ENCODE measurements around the gene TBC1D17. TPM values are rescaled to one million over a fixed set of nuclear protein-coding genes. Genes with fewer than 3 reads are reported as not detected.

The TBC1D17 gene
- total and polyA plus RNA-seq, 8 donors: 10.5 to 77.1 (median 35.3) TPM

- H3K27me3 ChIP-seq: no peaks in the 10 kb centered on the region
- DNase-seq: no peak
- H3K36me3 ChIP-seq: peaks cover 23 to 61% (median 54%) of the 10 kb centered on the region in 4 donors
- intact Hi-C loops (cut with DNase I; ENCODE audit: low total_unique reads): no loop called here
- no peak overlapping the region for H3K4me3 ChIP-seq
- TF ChIP-seq, protein P1, sequence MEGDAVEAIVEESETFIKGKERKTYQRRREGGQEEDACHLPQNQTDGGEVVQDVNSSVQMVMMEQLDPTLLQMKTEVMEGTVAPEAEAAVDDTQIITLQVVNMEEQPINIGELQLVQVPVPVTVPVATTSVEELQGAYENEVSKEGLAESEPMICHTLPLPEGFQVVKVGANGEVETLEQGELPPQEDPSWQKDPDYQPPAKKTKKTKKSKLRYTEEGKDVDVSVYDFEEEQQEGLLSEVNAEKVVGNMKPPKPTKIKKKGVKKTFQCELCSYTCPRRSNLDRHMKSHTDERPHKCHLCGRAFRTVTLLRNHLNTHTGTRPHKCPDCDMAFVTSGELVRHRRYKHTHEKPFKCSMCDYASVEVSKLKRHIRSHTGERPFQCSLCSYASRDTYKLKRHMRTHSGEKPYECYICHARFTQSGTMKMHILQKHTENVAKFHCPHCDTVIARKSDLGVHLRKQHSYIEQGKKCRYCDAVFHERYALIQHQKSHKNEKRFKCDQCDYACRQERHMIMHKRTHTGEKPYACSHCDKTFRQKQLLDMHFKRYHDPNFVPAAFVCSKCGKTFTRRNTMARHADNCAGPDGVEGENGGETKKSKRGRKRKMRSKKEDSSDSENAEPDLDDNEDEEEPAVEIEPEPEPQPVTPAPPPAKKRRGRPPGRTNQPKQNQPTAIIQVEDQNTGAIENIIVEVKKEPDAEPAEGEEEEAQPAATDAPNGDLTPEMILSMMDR (IDR thresholded peaks at IDR 0.05): no peak
- no peak for TF ChIP-seq POLR2A (IDR thresholded peaks at IDR 0.05)
- no peak for TF ChIP-seq POLR2AphosphoS5 (IDR thresholded peaks at IDR 0.05)
- no peak for TF ChIP-seq EP300 (IDR thresholded peaks at IDR 0.05)
- peaks cover 0 to 14% (median 6%) of the 10 kb centered on the region in 4 donors for H3K4me1 ChIP-seq
- H3K27ac ChIP-seq: no peak overlapping the region
- 90 to 96% (median 94%) methylated on average over 23 of the region's 23 CpGs for WGBS, 5 donors
- no peaks in the 10 kb centered on the region for H3K9me3 ChIP-seq
Observed at GRCh38 chr19:49907745-49908446, 30.4 kb downstream of the TBC1D17 start.

DNA sequence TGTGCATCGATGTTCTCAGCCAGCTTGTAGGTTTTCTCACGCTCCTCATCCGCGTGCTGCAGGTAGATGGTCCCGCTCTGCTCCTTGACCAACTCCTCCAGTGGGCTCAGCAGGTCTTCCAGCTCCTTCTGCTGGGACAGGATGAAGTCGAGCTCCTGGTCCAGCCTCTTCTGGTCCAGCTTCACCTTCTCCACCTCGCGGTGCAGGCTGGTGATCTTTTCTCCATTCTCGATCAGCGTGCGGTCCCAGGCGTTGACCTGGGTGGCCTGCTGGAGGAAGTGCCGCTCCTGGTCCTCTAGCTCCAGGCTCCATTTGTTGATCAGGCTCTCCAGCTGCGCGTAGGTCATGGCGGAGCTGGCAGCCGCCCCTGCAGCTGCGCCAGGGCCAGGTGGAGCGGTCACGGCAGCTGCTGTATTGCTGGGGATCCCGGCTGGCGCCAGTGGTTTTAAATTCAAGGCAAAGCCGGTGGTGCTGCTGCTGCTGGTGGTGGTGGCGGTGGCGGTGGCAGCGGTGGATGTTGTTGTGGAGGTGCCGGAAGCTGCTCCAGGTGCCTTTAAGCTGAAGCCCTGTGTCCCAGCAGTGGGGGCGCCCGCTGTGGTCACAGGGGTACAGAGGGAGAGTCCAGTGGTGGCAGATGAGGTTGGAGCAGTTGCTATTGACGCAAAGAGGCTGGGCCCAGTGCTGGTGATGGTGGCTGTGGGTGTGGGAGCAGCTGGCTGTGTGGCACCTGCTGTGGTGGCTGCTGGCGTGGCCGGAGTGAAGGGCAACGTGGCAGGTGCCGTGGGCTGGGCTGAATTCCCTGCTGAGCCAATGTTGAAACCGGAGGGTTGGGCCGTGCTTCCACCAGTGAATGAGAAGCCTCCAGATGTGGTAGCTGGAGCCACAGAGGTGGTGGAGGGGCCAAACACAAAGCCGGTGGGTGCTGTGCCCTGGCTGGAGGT lies 31.2 kb downstream of the TBC1D17 start:
- DNase-seq: no peak
- Histone ChIP-seq H3K27ac (no peak overlapping the region), H3K4me3 (no peak overlapping the region), H3K4me1 (peaks cover 0 to 14% (median 6%) of the 10 kb centered on the region in 4 donors), H3K36me3 (peaks cover 23 to 69% (median 62%) of the 10 kb centered on the region in 4 donors), H3K9me3 (no peaks in the 10 kb centered on the region), H3K27me3 (no peaks in the 10 kb centered on the region)
- TF ChIP-seq POLR2A (IDR thresholded peaks at IDR 0.05) (no peak), EP300 (IDR thresholded peaks at IDR 0.05) (no peak), POLR2AphosphoS5 (IDR thresholded peaks at IDR 0.05) (no peak)
- TF ChIP-seq, protein P1 (IDR thresholded peaks at IDR 0.05): no peak
- intact Hi-C loops (cut with DNase I; ENCODE audit: low total_unique reads): no loop called here
- 96 to 97% (median 97%) methylated on average over 36 to 37 of the region's 37 CpGs for WGBS, 5 donors

- intact Hi-C loops (cut with DNase I; ENCODE audit: low total_unique reads): no loop called here
- no peak overlapping the region for H3K27ac ChIP-seq
- peaks cover 23 to 81% (median 75%) of the 10 kb centered on the region in 4 donors for H3K36me3 ChIP-seq
- TF ChIP-seq, protein P1 (IDR thresholded peaks at IDR 0.05): no peak
- TF ChIP-seq EP300 (IDR thresholded peaks at IDR 0.05) (no peak), POLR2A (IDR thresholded peaks at IDR 0.05) (no peak), POLR2AphosphoS5 (IDR thresholded peaks at IDR 0.05) (no peak)
- no peak overlapping the region for H3K4me3 ChIP-seq
- no peaks in the 10 kb centered on the region for H3K27me3 ChIP-seq
- no peaks in the 10 kb centered on the region for H3K9me3 ChIP-seq
- no peak for DNase-seq
- WGBS, 5 donors: 89 to 97% (median 91%) methylated on average over 4 to 5 of the region's 5 CpGs
- peaks cover 0 to 14% (median 6%) of the 10 kb centered on the region in 4 donors for H3K4me1 ChIP-seq
Observed at GRCh38 chr19:49910179-49910578, 32.7 kb downstream of the TBC1D17 start.

DNA sequence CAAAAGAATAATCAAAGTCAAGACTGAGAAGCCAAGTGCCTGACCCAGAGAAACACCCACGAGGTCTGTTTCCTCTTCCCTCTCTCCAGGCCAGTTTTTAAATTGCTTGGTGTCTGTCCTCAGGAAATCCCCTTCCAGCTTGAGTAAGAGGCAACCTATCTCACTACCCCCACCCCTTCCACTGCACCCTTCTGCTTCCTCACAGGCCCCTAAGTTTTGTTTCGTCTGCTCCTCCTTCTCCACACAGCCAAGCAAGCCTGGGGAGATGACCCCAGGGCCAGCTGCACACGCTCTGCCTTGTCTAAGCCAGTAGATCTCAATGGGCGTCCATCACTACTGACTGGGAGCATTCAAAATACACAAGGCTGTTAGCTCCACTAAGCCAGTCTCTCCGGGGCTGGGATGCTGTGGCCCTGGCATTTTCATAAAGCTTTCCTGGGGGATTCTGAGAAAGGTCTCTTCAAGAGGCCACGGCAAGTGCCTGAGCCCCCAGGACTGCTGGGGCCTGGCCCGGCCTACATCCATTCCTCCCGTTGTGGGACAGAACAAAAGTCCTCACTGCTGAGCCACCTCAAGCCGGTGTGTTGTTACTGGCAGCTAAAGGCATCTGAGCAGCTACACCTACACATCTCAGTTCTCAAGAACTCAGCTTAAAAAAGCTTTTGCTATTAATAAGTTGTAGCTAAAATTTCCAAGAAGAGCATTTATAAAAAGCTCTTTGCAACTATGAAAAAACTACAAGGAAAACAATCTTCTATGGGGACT lies 34.1 kb downstream of the TBC1D17 start:
- TF ChIP-seq POLR2AphosphoS5 (IDR thresholded peaks at IDR 0.05) (no peak), EP300 (IDR thresholded peaks at IDR 0.05) (no peak), POLR2A (IDR thresholded peaks at IDR 0.05) (no peak)
- TF ChIP-seq, protein P1 (IDR thresholded peaks at IDR 0.05): no peak
- Histone ChIP-seq H3K4me3 (no peak overlapping the region), H3K36me3 (peaks cover 23 to 87% (median 80%) of the 10 kb centered on the region in 4 donors), H3K9me3 (no peaks in the 10 kb centered on the region), H3K27ac (peak overlapping the region in 1 of 5 donors; percentile 46), H3K4me1 (peaks cover 0 to 14% (median 6%) of the 10 kb centered on the region in 4 donors), H3K27me3 (no peaks in the 10 kb centered on the region)
- DNase-seq: peak in 1 of 2 donors; percentile 58
- WGBS, 5 donors: 64 to 75% (median 71%) methylated on average over 9 of the region's 9 CpGs
- intact Hi-C loops (cut with DNase I; ENCODE audit: low total_unique reads): no loop called here

Data from stomach (tissue), 9 donors.